GM12878 (cell line): ENCODE measurements around the gene OR1L1. TPM values are rescaled to one million over a fixed set of nuclear protein-coding genes. Genes with fewer than 3 reads are reported as not detected.
A peak's percentile ranks its signal among the peaks of the same experiment; 100 is the strongest.

ENCODE experiments used
- ATAC-seq: fragments of 200-7000 bp; cut with Tn5 transposase; 3 replicates; pipeline ENCODE4 v1.9.1; 2020; ENCODE audit warnings: mild to moderate bottlenecking, moderate library complexity
- Bru-seq: library from RNA; stranded (reverse); fragments of 400-500 nt; gene quantifications from one replicate; lab custom pipeline; 2021; lab: Mats Ljungman, UMichigan
- BruChase-seq, 2 experiments: library from RNA; stranded (reverse); fragments of 400-500 nt; gene quantifications; one replicate each; lab custom pipeline; 2021; lab: Mats Ljungman, UMichigan
- BruUV-seq: library from RNA; stranded (reverse); fragments of 400-500 nt; replicated peaks from 2 replicates; lab custom pipeline; 2021; lab: Mats Ljungman, UMichigan
- CTCF ChIA-PET: fragments of 300-600 bp; sonication (Branson Sonifier 250); formaldehyde crosslinking; extraction: SDS; loops from one replicate; lab custom pipeline; 2021; ENCODE audit warnings: inconsistent platforms; lab: Yijun Ruan, JAX
- POLR2A ChIA-PET: fragments of 350-600 bp; formaldehyde crosslinking; extraction: SDS; loops from one replicate; lab custom pipeline; 2021; ENCODE audit warnings: inconsistent platforms; lab: Charles Lee
- RAD21 ChIA-PET: fragments of 300-600 bp; sonication (Branson Sonifier 250); formaldehyde crosslinking; loops from one replicate; lab custom pipeline; 2023; ENCODE audit warnings: antibody characterized with exemption; ENCODE audit not compliant: unreplicated experiment; lab: Charles Lee
- SMC1A ChIA-PET: fragments of 300-600 bp; sonication (Branson Sonifier 250); formaldehyde crosslinking; loops from one replicate; lab custom pipeline; 2023; ENCODE audit not compliant: unreplicated experiment, uncharacterized antibody; lab: Charles Lee
- DNase-seq: peaks from one replicate; pipeline ENCODE4 v3.0.0-alpha.2; 2011; ENCODE audit warnings: low read depth, low spot score
- FAIRE-seq: peaks from 3 replicates; lab custom pipeline; 2011; peaks lifted over from hg19 to GRCh38; lab: Jason Lieb, UNC
- H2AFZ ChIP-seq: 2 replicates; pipeline ENCODE4 v1.6.0; 2011; ENCODE audit warnings: low read depth, low read length, control low read depth; ENCODE audit not compliant: control insufficient read depth
- H3K27ac ChIP-seq: 2 replicates; pipeline ENCODE4 v1.5.1; 2011; ENCODE audit warnings: control low read depth; ENCODE audit not compliant: control insufficient read depth, insufficient read depth
- H3K27me3 ChIP-seq, 2 experiments: replicated peaks in 1 of 2; 2 replicates each; pipeline versions ENCODE4 v1.6.0 to v1.6.1; 2011; ENCODE audit warnings: low read length in 1 of 2; ENCODE audit not compliant: control insufficient read depth in 2 of 2, insufficient read depth in 2 of 2
- H3K36me3 ChIP-seq, 2 experiments: 2 replicates each; pipeline ENCODE4 v1.5.1; 2011; ENCODE audit warnings: low read length in 1 of 2; ENCODE audit not compliant: control insufficient read depth in 2 of 2, insufficient read depth in 2 of 2
- H3K4me1 ChIP-seq: 2 replicates; pipeline ENCODE4 v1.6.1; 2011; ENCODE audit warnings: mild to moderate bottlenecking, low read length, moderate library complexity, mixed read lengths; ENCODE audit not compliant: control insufficient read depth, insufficient read depth
- H3K4me2 ChIP-seq: 2 replicates; pipeline ENCODE4 v1.6.0; 2011; ENCODE audit warnings: control low read depth; ENCODE audit not compliant: control insufficient read depth, insufficient read depth
- H3K4me3 ChIP-seq: fragments of 200-600 bp; sonication (generic); 2 replicates; pipeline ENCODE4 v1.5.1; 2016
- H3K79me2 ChIP-seq: 2 replicates; pipeline ENCODE4 v1.6.0; 2011; ENCODE audit warnings: low read length; ENCODE audit not compliant: control insufficient read depth, insufficient read depth
- H3K9ac ChIP-seq: 2 replicates; pipeline ENCODE4 v1.8.0; 2011; ENCODE audit warnings: low read length, control low read depth, mixed read lengths; ENCODE audit not compliant: control insufficient read depth, insufficient read depth
- H3K9me3 ChIP-seq: replicated peaks from 3 replicates; pipeline ENCODE4 v1.5.1; 2011; ENCODE audit warnings: mild to moderate bottlenecking, low read length; ENCODE audit not compliant: control insufficient read depth, insufficient read depth
- H4K20me1 ChIP-seq: 2 replicates; pipeline ENCODE4 v1.6.0; 2011; ENCODE audit not compliant: control insufficient read depth, insufficient read depth
- BHLHE40 ChIP-seq, 2 experiments: fragments of 450-650 bp in 1 of 2; IDR thresholded peaks; 2 replicates each; pipeline ENCODE4 v1.6.1; 2011 to 2017; ENCODE audit warnings: low read depth in 2 of 2, borderline replicate concordance in 1 of 2, improper control_type of control experiment in 1 of 2, low read length in 1 of 2, mild to moderate bottlenecking in 1 of 2
- IRF4 ChIP-seq: IDR thresholded peaks from 2 replicates; pipeline ENCODE4 v1.6.1; 2011; ENCODE audit warnings: low read depth, low read length
- MYB ChIP-seq: fragments of 150-350 bp; IDR thresholded peaks from 2 replicates; pipeline ENCODE4 v1.6.1; 2014; ENCODE audit warnings: mild to moderate bottlenecking, low read depth, low read length, borderline replicate concordance
- NFYA ChIP-seq: IDR thresholded peaks from 2 replicates; pipeline ENCODE4 v1.6.1; 2011; ENCODE audit warnings: low read depth, mild to moderate bottlenecking, low read length, improper control_type of control experiment, borderline replicate concordance
- WGBS: methylation state at CpG from one replicate; pipeline ENCODE4 v1.1.6; 2016; ENCODE audit warnings: low lambda C conversion rate; ENCODE audit not compliant: insufficient replicate concordance, insufficient coverage; ENCODE audit errors: missing lambda C conversion rate; 5-methylcytosine and 5-hydroxymethylcytosine counted together
- in situ Hi-C: fragments of 300-500 bp; cut with MboI; formaldehyde crosslinking; loops from 9 replicates; pipeline ENCODE4 v1.14.3; 2018; ENCODE audit warnings: mixed read lengths
- intact Hi-C: fragments of 100-400 bp; cut with micrococcal nuclease; formaldehyde crosslinking; loops from one replicate; pipeline ENCODE4 v1.14.2; 2022; ENCODE audit not compliant: unreplicated experiment
- long read RNA-seq, 2 experiments: library from polyadenylated mRNA; unstranded; transcript quantifications; one replicate each; pipeline ENCODE4 v2.0.0, GENCODE V29; 2019 to 2020
- polyA minus RNA-seq, 3 experiments: library from RNA; depleted of rRNA, polyadenylated mRNA; stranded (reverse); fragments of >200 nt; gene quantifications; 2 replicates each; pipeline ENCODE4 v1.2.3, GENCODE V29; 2011
- polyA plus RNA-seq, 11 experiments: library from polyadenylated mRNA; depleted of rRNA in 4 of 11; unstranded in 6 of 11; stranded (reverse) in 5 of 11; fragments of >200 nt; fragmentation: Nextera tagmentation in 4 of 11; fragmentation: Illumina TruSeq in 1 of 11; extraction: Ambion mirVana in 4 of 11; extraction: Trizol in 1 of 11; gene quantifications; 1 replicate in 1 of 11; 2 replicates in 10 of 11; pipeline versions ENCODE4 v1.2.1 to v1.2.3, GENCODE V29; 2011 to 2016; ENCODE audit warnings: inconsistent platforms in 2 of 11, missing spikeins in 2 of 11, low read depth in 1 of 11
- total RNA-seq, 4 experiments: library from RNA; depleted of rRNA in 3 of 4; stranded (reverse); fragments of >200 nt in 3 of 4; fragmentation: Illumina TruSeq in 1 of 4; extraction: Trizol in 1 of 4; gene quantifications; 2 replicates each; pipeline versions ENCODE4 v1.2.1 to v1.2.3, GENCODE V29; 2013 to 2021

Gene OR1L1, protein sequence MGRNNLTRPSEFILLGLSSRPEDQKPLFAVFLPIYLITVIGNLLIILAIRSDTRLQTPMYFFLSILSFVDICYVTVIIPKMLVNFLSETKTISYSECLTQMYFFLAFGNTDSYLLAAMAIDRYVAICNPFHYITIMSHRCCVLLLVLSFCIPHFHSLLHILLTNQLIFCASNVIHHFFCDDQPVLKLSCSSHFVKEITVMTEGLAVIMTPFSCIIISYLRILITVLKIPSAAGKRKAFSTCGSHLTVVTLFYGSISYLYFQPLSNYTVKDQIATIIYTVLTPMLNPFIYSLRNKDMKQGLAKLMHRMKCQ
- not detected in 2 replicates for total RNA-seq (2013; cell fraction: nucleolus; rRNA removed)
- total RNA-seq (2014; rRNA removed) = not detected in 2 replicates
- not detected in 2 replicates for total RNA-seq (2014; rRNA removed; fragmentation: Illumina TruSeq; extraction: Trizol)
- total RNA-seq (2021) = not detected in 2 replicates
- not detected for polyA plus RNA-seq (2011; ENCODE audit: low read depth)
- polyA plus RNA-seq (2011; rRNA removed) = not detected in 2 replicates
- polyA plus RNA-seq (2011; cell fraction: cytosol; rRNA removed) = not detected in 2 replicates
- not detected in 2 replicates for polyA plus RNA-seq (2011; cell fraction: nucleus; rRNA removed)
- not detected in 2 replicates for polyA plus RNA-seq (2012)
- polyA plus RNA-seq (2014; fragmentation: Illumina TruSeq; extraction: Trizol) = not detected in 2 replicates
- polyA plus RNA-seq (2014; fragmentation: Nextera tagmentation; extraction: Ambion mirVana) = not detected
- polyA plus RNA-seq (2014; rRNA removed) = not detected in 2 replicates
- not detected for polyA plus RNA-seq (2016; fragmentation: Nextera tagmentation; extraction: Ambion mirVana)
- polyA minus RNA-seq (2011; rRNA and poly(A)+ RNA removed) = not detected in 2 replicates
- polyA minus RNA-seq (2011; cell fraction: cytosol; rRNA and poly(A)+ RNA removed) = not detected in 2 replicates
- not detected in 2 replicates for polyA minus RNA-seq (2011; cell fraction: nucleus; rRNA and poly(A)+ RNA removed)
- not detected for Bru-seq, nascent RNA
- BruChase-seq, experiment 1, labeled RNA remaining after a 6-hour chase = not detected
- BruChase-seq, experiment 2, labeled RNA remaining after a 2-hour chase = percentile 25 among the genes with signal in this experiment
- long read RNA-seq, experiment 1 = 0 reads
- long read RNA-seq, experiment 2 = 0 reads

DNA sequence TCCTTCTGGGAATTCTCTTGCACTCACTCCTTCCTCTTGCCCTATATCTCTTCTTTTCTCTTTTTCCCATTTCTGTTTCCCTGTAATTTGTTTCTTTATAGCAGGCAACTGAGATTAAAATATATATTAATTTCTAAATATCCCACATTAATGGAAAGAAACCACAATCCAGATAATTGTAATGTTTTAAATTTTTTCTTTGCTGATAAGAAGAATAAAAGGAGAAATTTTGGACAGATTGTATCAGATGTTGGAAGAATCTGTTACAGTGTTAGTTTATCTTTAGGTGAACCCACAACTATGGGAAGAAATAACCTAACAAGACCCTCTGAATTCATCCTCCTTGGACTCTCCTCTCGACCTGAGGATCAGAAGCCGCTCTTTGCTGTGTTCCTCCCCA is at the start of gene OR1L1:
OR1L1 (plus strand) TSS at position 301 of the 400 bp plus-strand sequence; CDS start at position 301, 0 bp downstream.
- H3K27ac ChIP-seq = no peak within 1 kb of the TSS
- intact Hi-C loops = no loop called here
- no TSS peak for BruUV-seq
- in situ Hi-C loops = no loop called here
- H3K9ac ChIP-seq = no peak within 1 kb of the TSS
- H3K4me2 ChIP-seq = no peak within 1 kb of the TSS
- FAIRE-seq (no peak), DNase-seq (no peak), ATAC-seq (no peak)
- ChIA-PET RAD21 (no interaction called here), CTCF (no interaction called here), POLR2A (no interaction called here), SMC1A (no interaction called here)
- H4K20me1 ChIP-seq = no peaks in the 10 kb centered on the region
- H3K79me2 ChIP-seq = no peaks in the 10 kb centered on the region
- H3K36me3 ChIP-seq = no peaks in the 10 kb centered on the region
- H3K4me3 ChIP-seq = no peak within 1 kb of the TSS
- H2AFZ ChIP-seq = no peak within 1 kb of the TSS
- H3K27me3 ChIP-seq = no peaks in the 10 kb centered on the region
- H3K4me1 ChIP-seq = no peaks in the 10 kb centered on the region
- H3K9me3 ChIP-seq = no peaks in the 10 kb centered on the region
- TF ChIP-seq NFYA = no peak
- no peak for TF ChIP-seq BHLHE40 (IDR thresholded peaks at IDR 0.05; ENCODE audit: borderline replicate concordance in 1 of 2, low read depth in 2 of 2, low read length in 1 of 2)
- TF ChIP-seq MYB = no peak
- no peak for TF ChIP-seq IRF4
- WGBS = 0% methylated on average over 2 of the region's 2 CpGs
